Neural cell (in vitro differentiated cells): ENCODE data around the gene INHBC. TPM values are rescaled to one million over a fixed set of nuclear protein-coding genes. Genes with fewer than 3 reads are reported as not detected.

Experiments
- H2AFZ ChIP-seq: fragments of 200-600, 300-800 bp; sonication (generic), shearing (Covaris generic); 2 replicates; pipeline ENCODE4 v1.6.0; 2014; ENCODE audit warnings: low read depth, mild to moderate bottlenecking, antibody characterized with exemption, low read length, moderate library complexity
- H3F3A ChIP-seq: fragments of 200-600 bp; shearing (Covaris generic); 2 replicates; pipeline ENCODE4 v1.6.1; 2016; ENCODE audit warnings: mild to moderate bottlenecking, moderate library complexity, mixed read lengths, antibody characterized with exemption, low read length; ENCODE audit not compliant: insufficient read depth, poor library complexity, severe bottlenecking
- H3K27ac ChIP-seq: fragments of 200-600, 300-800 bp; sonication (generic), shearing (Covaris generic); 2 replicates; pipeline ENCODE4 v1.5.1; 2014; ENCODE audit warnings: mild to moderate bottlenecking, low read length, moderate library complexity
- H3K27me3 ChIP-seq: fragments of 300-800, 200-600 bp; sonication (generic), shearing (Covaris generic); 2 replicates; pipeline ENCODE4 v1.6.0; 2014; ENCODE audit warnings: mild to moderate bottlenecking, low read depth, low read length, moderate library complexity; ENCODE audit not compliant: insufficient read depth
- H3K36me3 ChIP-seq: fragments of 300-800, 200-600 bp; sonication (generic), shearing (Covaris generic); 2 replicates; pipeline ENCODE4 v1.5.1; 2014; ENCODE audit warnings: mild to moderate bottlenecking, antibody characterized with exemption, low read length, moderate library complexity; ENCODE audit not compliant: insufficient read depth
- H3K4me2 ChIP-seq: fragments of 300-800, 200-600 bp; sonication (generic), shearing (Covaris generic); 2 replicates; pipeline ENCODE4 v1.6.0; 2014; ENCODE audit warnings: mild to moderate bottlenecking, low read length
- H3K4me3 ChIP-seq: fragments of 300-800, 200-600 bp; sonication (generic), shearing (Covaris generic); 2 replicates; pipeline ENCODE4 v1.5.1; 2014; ENCODE audit warnings: mild to moderate bottlenecking, low read length, moderate library complexity
- H3K79me2 ChIP-seq: fragments of 200-600 bp; shearing (Covaris generic); replicated peaks from 2 replicates; pipeline ENCODE4 v1.6.0; 2014; ENCODE audit warnings: mild to moderate bottlenecking, low read length, moderate library complexity; ENCODE audit not compliant: insufficient read depth
- H3K9ac ChIP-seq: fragments of 300-800, 200-600 bp; sonication (generic), shearing (Covaris generic); 2 replicates; pipeline ENCODE4 v1.6.1; 2016; ENCODE audit warnings: mild to moderate bottlenecking, low read length, mixed read lengths
- H3K9me2 ChIP-seq: fragments of 200-600 bp; shearing (Covaris generic); 2 replicates; pipeline ENCODE4 v1.6.1; 2016; ENCODE audit warnings: mild to moderate bottlenecking, low read length, mixed read lengths; ENCODE audit not compliant: insufficient read depth
- H3K9me3 ChIP-seq: fragments of 200-600, 300-800 bp; sonication (generic), shearing (Covaris generic); 2 replicates; pipeline ENCODE4 v1.6.1; 2016; ENCODE audit warnings: mild to moderate bottlenecking, mixed run types, low read length, moderate library complexity, mixed read lengths
- H4K20me1 ChIP-seq: fragments of 200-600 bp; shearing (Covaris generic); 2 replicates; pipeline ENCODE4 v1.6.1; 2016; ENCODE audit warnings: mild to moderate bottlenecking, mixed run types; ENCODE audit not compliant: insufficient read depth
- EP300 ChIP-seq: fragments of 450-650 bp; conservative IDR thresholded peaks from 2 replicates; pipeline ENCODE4 v1.6.1; 2014; ENCODE audit warnings: antibody characterized with exemption, mild to moderate bottlenecking, moderate library complexity; ENCODE audit not compliant: poor library complexity, severe bottlenecking
- EZH2 ChIP-seq: fragments of 200-600, 300-800 bp; shearing (Covaris generic), sonication (generic); IDR thresholded peaks from 2 replicates; pipeline ENCODE4 v1.6.1; 2014; ENCODE audit warnings: antibody characterized with exemption, low read length, borderline replicate concordance, mild to moderate bottlenecking; ENCODE audit not compliant: insufficient read depth, poor library complexity, severe bottlenecking
- MXI1 ChIP-seq: fragments of 450-650 bp; conservative IDR thresholded peaks from 2 replicates; pipeline ENCODE4 v1.6.1; 2014; ENCODE audit warnings: antibody characterized with exemption, mild to moderate bottlenecking; ENCODE audit not compliant: poor library complexity, severe bottlenecking
- POLR2AphosphoS5 ChIP-seq: IDR thresholded peaks from 2 replicates; pipeline ENCODE4 v1.6.1; 2012
- RAD21 ChIP-seq: fragments of 450-650 bp; conservative IDR thresholded peaks from 2 replicates; pipeline ENCODE4 v1.6.1; 2014; ENCODE audit warnings: antibody characterized with exemption, mild to moderate bottlenecking, moderate library complexity
- SMC3 ChIP-seq: fragments of 450-650 bp; conservative IDR thresholded peaks from 2 replicates; pipeline ENCODE4 v1.6.1; 2014; ENCODE audit warnings: antibody characterized with exemption, mild to moderate bottlenecking, moderate library complexity; ENCODE audit not compliant: poor library complexity
- TAF1 ChIP-seq: IDR thresholded peaks from 2 replicates; pipeline ENCODE4 v1.6.1; 2012; ENCODE audit warnings: low read depth
- polyA plus RNA-seq: library from polyadenylated mRNA; depleted of rRNA; stranded (reverse); fragments of >200 nt; gene quantifications from 2 replicates; pipeline ENCODE4 v1.2.3, GENCODE V29; 2014
- TF ChIP-seq, protein P1 (sequence below): IDR thresholded peaks from 2 replicates; pipeline ENCODE4 v1.6.1; 2012; ENCODE audit warnings: borderline replicate concordance
- TF ChIP-seq, protein P2 (sequence below): fragments of 450-650 bp; IDR thresholded peaks from 2 replicates; pipeline ENCODE4 v1.5.1; 2014; ENCODE audit warnings: antibody characterized with exemption, mild to moderate bottlenecking, moderate library complexity; ENCODE audit not compliant: poor library complexity, severe bottlenecking

INHBC gene
- polyA plus RNA-seq, 1 donor from 2014 or later: not detected

DNA sequence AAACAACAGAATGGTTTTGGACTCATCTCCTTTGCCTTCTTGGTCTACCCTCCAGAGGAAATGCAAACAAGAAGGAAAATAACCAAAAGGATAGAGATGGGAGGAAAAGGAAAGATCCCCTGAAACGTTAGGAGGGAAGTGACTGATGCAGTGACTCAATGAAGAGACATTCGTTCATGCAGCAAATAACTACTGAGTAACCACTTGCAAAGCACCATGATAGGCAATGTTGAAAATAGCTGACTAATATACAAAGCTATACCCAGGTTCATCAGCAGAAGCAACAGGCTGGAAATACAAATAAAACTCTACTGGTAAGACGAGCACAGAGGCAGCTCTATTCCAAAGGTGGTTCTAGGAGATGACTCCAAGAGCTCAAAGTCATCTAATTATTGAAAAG lies 45.6 kb upstream of the INHBC start:
- Histone ChIP-seq H3F3A (no peaks in the 10 kb centered on the region), H3K36me3 (no peaks in the 10 kb centered on the region), H2AFZ (no peak overlapping the region), H3K4me2 (no peak overlapping the region), H3K27ac (no peak overlapping the region), H3K27me3 (no peaks in the 10 kb centered on the region), H3K4me3 (no peak overlapping the region), H4K20me1 (no peaks in the 10 kb centered on the region), H3K79me2 (no peaks in the 10 kb centered on the region), H3K9me3 (no peaks in the 10 kb centered on the region), H3K9ac (no peak overlapping the region), H3K9me2 (no peaks in the 10 kb centered on the region)
- TF ChIP-seq, protein P1, sequence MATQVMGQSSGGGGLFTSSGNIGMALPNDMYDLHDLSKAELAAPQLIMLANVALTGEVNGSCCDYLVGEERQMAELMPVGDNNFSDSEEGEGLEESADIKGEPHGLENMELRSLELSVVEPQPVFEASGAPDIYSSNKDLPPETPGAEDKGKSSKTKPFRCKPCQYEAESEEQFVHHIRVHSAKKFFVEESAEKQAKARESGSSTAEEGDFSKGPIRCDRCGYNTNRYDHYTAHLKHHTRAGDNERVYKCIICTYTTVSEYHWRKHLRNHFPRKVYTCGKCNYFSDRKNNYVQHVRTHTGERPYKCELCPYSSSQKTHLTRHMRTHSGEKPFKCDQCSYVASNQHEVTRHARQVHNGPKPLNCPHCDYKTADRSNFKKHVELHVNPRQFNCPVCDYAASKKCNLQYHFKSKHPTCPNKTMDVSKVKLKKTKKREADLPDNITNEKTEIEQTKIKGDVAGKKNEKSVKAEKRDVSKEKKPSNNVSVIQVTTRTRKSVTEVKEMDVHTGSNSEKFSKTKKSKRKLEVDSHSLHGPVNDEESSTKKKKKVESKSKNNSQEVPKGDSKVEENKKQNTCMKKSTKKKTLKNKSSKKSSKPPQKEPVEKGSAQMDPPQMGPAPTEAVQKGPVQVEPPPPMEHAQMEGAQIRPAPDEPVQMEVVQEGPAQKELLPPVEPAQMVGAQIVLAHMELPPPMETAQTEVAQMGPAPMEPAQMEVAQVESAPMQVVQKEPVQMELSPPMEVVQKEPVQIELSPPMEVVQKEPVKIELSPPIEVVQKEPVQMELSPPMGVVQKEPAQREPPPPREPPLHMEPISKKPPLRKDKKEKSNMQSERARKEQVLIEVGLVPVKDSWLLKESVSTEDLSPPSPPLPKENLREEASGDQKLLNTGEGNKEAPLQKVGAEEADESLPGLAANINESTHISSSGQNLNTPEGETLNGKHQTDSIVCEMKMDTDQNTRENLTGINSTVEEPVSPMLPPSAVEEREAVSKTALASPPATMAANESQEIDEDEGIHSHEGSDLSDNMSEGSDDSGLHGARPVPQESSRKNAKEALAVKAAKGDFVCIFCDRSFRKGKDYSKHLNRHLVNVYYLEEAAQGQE: no peak
- TF ChIP-seq EP300 (no peak), POLR2AphosphoS5 (no peak), TAF1 (no peak), RAD21 (no peak), SMC3 (no peak), EZH2 (no peak), MXI1 (no peak)
- TF ChIP-seq, protein P2, sequence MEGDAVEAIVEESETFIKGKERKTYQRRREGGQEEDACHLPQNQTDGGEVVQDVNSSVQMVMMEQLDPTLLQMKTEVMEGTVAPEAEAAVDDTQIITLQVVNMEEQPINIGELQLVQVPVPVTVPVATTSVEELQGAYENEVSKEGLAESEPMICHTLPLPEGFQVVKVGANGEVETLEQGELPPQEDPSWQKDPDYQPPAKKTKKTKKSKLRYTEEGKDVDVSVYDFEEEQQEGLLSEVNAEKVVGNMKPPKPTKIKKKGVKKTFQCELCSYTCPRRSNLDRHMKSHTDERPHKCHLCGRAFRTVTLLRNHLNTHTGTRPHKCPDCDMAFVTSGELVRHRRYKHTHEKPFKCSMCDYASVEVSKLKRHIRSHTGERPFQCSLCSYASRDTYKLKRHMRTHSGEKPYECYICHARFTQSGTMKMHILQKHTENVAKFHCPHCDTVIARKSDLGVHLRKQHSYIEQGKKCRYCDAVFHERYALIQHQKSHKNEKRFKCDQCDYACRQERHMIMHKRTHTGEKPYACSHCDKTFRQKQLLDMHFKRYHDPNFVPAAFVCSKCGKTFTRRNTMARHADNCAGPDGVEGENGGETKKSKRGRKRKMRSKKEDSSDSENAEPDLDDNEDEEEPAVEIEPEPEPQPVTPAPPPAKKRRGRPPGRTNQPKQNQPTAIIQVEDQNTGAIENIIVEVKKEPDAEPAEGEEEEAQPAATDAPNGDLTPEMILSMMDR: no peak

- Histone ChIP-seq H3K36me3 (no peaks in the 10 kb centered on the region), H3F3A (no peaks in the 10 kb centered on the region), H3K4me3 (no peak overlapping the region), H3K79me2 (no peaks in the 10 kb centered on the region), H3K27me3 (no peaks in the 10 kb centered on the region), H3K4me2 (no peak overlapping the region), H3K9ac (no peak overlapping the region), H3K27ac (no peak overlapping the region), H3K9me2 (no peaks in the 10 kb centered on the region), H3K9me3 (no peaks in the 10 kb centered on the region), H2AFZ (no peak overlapping the region), H4K20me1 (no peaks in the 10 kb centered on the region)
- TF ChIP-seq EP300 (no peak), SMC3 (no peak), RAD21 (no peak), EZH2 (no peak), POLR2AphosphoS5 (no peak), TAF1 (no peak), MXI1 (no peak)
- TF ChIP-seq, protein P2: no peak
- TF ChIP-seq, protein P1: no peak
Observed at GRCh38 chr12:57390174-57390573, 44.4 kb upstream of the INHBC start.
